ENCODE measurements around the gene SETD7. TPM values are rescaled to one million over a fixed set of nuclear protein-coding genes. Genes with fewer than 3 reads are reported as not detected.

Gene SETD7
- total RNA-seq, 4 donors from 2014 or later = 73.1 to 134 (median 113) TPM

DNA sequence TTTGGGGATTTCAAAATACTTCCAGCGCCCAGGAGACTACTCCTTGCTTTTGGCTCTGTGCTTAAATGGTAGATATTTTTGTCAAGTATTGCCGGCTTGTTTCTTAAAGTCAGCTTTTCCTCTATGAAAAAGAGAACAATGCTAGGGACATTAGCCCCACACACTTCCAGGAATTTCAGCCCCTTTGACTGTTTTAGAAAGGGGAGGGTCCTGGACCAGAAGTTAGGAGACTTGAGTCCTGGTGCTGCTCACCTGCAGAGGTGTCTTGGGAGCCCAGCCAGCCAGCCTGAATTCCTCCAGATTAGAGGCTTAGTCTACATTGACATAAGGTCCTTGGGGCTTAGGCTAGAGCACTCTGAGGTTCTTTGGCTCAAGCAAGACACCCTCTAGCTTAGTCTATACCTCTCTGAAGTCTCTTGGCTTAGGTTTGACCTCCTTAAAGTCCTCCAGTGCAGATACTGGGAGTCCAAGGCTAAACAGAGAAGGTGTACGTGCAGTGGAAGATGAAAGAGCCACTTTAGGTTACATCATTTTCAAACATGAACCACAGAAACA lies 1.6 kb upstream of the SETD7 start:
- no peaks in the 10 kb centered on the region for H3K9me3 ChIP-seq
- DNase-seq = no peak
- intact Hi-C loops (cut with DNase I; ENCODE audit: low total_unique reads) (loop anchor here (2.0 to 5.0 kb wide), 6 partner anchors 45 to 595 kb away; partner anchors contain the start of genes ELF2, MAML3 and NOCT), in situ Hi-C loops (cut with MboI; ENCODE audit: low sequenced_read_pairs in 4 of 4) (no loop called here)
- ATAC-seq = no peak
- no peaks in the 10 kb centered on the region for H3K36me3 ChIP-seq
- peak overlapping the region; percentile 96 to 99 (median 98) for H3K27ac ChIP-seq
- no peaks in the 10 kb centered on the region for H3K27me3 ChIP-seq
- H3K4me1 ChIP-seq = peaks cover 21 to 34% of the 10 kb centered on the region in 2 donors
- TF ChIP-seq POLR2A (IDR thresholded peaks at IDR 0.05) = no peak
- TF ChIP-seq, protein P1, sequence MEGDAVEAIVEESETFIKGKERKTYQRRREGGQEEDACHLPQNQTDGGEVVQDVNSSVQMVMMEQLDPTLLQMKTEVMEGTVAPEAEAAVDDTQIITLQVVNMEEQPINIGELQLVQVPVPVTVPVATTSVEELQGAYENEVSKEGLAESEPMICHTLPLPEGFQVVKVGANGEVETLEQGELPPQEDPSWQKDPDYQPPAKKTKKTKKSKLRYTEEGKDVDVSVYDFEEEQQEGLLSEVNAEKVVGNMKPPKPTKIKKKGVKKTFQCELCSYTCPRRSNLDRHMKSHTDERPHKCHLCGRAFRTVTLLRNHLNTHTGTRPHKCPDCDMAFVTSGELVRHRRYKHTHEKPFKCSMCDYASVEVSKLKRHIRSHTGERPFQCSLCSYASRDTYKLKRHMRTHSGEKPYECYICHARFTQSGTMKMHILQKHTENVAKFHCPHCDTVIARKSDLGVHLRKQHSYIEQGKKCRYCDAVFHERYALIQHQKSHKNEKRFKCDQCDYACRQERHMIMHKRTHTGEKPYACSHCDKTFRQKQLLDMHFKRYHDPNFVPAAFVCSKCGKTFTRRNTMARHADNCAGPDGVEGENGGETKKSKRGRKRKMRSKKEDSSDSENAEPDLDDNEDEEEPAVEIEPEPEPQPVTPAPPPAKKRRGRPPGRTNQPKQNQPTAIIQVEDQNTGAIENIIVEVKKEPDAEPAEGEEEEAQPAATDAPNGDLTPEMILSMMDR (IDR thresholded peaks at IDR 0.05 in 4 of 5, conservative IDR thresholded peaks at IDR 0.05 in 1 of 5) = no peak
- peak overlapping the region; percentile 65 to 98 (median 87) for H3K4me3 ChIP-seq

DNA sequence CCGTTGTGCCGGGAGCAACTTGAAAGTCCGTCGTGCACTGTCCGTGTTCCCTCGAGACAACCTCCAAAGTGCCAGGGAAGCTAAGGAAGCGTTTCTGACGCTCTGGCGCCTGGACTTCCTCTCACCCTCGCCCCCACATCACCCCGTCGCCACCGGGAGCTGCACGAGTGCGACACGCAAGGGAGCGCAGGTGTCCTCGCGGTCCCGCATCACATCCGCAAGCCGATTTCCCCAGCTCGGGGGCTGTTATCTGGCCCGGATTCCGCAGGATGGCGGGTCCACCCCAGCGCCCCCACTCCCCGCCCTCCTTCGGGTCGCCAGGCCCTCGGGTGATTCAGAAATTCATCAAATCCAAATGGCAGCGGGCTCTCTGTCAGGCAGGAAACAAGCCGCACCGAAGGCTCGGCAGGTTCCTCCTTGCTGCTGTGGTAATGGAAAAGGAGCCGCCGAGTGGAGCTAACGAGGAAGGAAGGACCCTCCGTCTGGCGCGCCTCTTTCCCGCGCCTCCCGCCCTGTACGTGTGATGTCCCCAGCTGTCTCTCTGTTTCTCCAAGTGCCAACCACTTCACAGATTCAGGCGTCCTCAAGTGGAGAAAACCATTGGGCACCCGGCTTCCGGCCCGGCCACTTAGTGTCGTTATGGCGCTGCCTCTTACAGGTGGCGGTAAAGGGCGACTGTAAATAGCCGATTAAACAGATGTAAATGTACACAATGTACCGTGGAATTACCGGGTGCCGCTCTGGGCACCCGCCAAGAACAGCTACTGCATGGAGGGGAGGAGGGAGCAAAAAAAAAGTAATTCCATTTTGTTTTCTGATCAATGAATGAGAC lies 921 bp upstream of the SETD7 start:
- Histone ChIP-seq H3K4me1 (peaks cover 28 to 40% of the 10 kb centered on the region in 2 donors), H3K36me3 (no peaks in the 10 kb centered on the region), H3K4me3 (peak overlapping the region; percentile 65 to 98 (median 87)), H3K27ac (peak overlapping the region; percentile 96 to 99 (median 98)), H3K9me3 (no peaks in the 10 kb centered on the region), H3K27me3 (no peaks in the 10 kb centered on the region)
- TF ChIP-seq, protein P1 (IDR thresholded peaks at IDR 0.05 in 4 of 5, conservative IDR thresholded peaks at IDR 0.05 in 1 of 5) = peak in 3 of 5 experiments; percentile 19 to 52 (median 43)
- TF ChIP-seq POLR2A (IDR thresholded peaks at IDR 0.05) = no peak
- intact Hi-C loops (cut with DNase I; ENCODE audit: low total_unique reads) (loop anchor here (2.0 to 5.0 kb wide), 6 partner anchors 45 to 595 kb away; partner anchors contain the start of genes ELF2, MAML3 and NOCT), in situ Hi-C loops (cut with MboI; ENCODE audit: low sequenced_read_pairs in 4 of 4) (no loop called here)
- DNase-seq = peak; percentile 58 to 71
- ATAC-seq = peak; percentile 31 to 34

DNA sequence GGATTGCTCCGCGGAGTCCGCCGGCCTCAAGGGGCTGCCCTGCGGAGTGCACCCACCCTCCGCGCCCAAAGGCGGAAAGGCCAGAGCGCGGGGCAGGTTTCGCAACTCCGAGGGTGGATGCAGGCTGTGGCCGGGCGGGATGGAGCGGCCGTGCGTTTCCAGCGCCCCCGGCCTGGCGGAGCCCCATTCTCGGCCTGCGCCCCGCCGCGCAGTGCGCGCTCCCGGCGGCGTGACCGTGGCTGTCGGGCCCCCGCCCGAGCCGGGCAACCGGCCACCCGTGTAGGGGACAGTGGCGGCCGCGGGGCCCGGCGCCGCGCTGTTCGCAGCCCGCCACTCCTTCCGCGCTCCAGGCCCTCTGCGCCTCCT lies 331 bp downstream of the SETD7 start:
- peaks cover 41 to 51% of the 10 kb centered on the region in 2 donors for H3K4me1 ChIP-seq
- intact Hi-C loops (cut with DNase I; ENCODE audit: low total_unique reads) = loop anchor here (1.0 to 5.0 kb wide), 8 partner anchors 22 to 597 kb away; partner anchors contain the start of genes ELF2, MAML3, NOCT and RAB33B

DNA sequence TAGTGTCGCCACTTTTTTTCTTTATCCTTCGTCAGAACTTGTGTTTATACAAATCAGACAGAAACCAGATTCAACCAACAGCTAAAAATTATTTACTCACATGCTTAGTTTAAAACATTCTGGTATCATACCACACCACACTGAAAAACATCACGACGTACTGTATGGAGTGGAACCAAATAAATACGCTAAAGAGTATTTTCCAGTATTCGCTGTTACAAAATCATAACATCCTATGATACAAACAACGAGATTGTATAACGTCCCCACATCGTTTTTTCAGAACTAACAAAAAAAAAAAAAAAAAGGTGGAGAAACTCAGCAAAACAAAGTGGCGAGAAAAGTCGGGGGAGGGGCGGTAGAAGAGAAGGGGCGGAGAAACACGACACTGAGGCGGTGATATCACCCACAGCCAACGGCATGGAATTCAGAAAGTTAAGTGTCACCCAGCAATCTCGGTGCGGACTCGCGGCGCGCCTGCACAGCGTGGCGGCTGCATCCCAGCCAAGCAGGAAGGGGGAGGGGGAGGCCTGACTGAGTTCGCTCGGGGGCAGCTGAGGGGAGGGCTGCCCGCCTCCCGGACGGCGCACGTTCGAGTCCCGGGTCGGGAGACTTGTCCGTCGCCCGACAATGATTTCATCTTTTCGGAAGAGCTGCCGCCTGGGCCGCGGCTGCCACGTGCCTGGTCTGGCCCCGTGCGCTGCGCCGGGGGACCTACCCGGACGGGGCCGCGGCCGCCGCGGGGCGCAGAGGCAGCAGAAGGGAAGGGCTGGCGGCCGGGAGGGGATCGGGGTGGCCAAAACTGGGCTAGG lies 920 bp downstream of the SETD7 start:
- TF ChIP-seq, protein P1 (IDR thresholded peaks at IDR 0.05 in 4 of 5, conservative IDR thresholded peaks at IDR 0.05 in 1 of 5) = peak in 1 of 5 experiments; percentile 7
- peak; percentile 56 to 78 for TF ChIP-seq POLR2A (IDR thresholded peaks at IDR 0.05)
- DNase-seq (peak; percentile 90 to 92), ATAC-seq (peak; percentile 67 to 71)
- Histone ChIP-seq H3K27me3 (no peaks in the 10 kb centered on the region), H3K27ac (peak overlapping the region; percentile 96 to 99 (median 98)), H3K4me3 (peak overlapping the region; percentile 65 to 98 (median 87)), H3K36me3 (no peaks in the 10 kb centered on the region), H3K4me1 (peaks cover 45 to 51% of the 10 kb centered on the region in 2 donors), H3K9me3 (no peaks in the 10 kb centered on the region)
- intact Hi-C loops (cut with DNase I; ENCODE audit: low total_unique reads) (loop anchor here (1.0 to 5.0 kb wide), 6 partner anchors 22 to 597 kb away; partner anchors contain the start of genes ELF2, MAML3 and RAB33B), in situ Hi-C loops (cut with MboI; ENCODE audit: low sequenced_read_pairs in 4 of 4) (no loop called here)

More for the DNA sequence above, 331 bp downstream of the SETD7 start:
- Histone ChIP-seq H3K36me3 (no peaks in the 10 kb centered on the region), H3K9me3 (no peaks in the 10 kb centered on the region), H3K27me3 (no peaks in the 10 kb centered on the region), H3K27ac (peak overlapping the region; percentile 96 to 99 (median 98)), H3K4me3 (peak overlapping the region; percentile 65 to 98 (median 87))
- in situ Hi-C loops (cut with MboI; ENCODE audit: low sequenced_read_pairs in 4 of 4) = no loop called here
- peak; percentile 17 to 49 for DNase-seq
- TF ChIP-seq, protein P1 (IDR thresholded peaks at IDR 0.05 in 4 of 5, conservative IDR thresholded peaks at IDR 0.05 in 1 of 5) = peak in 1 of 5 experiments; percentile 2
- TF ChIP-seq POLR2A (IDR thresholded peaks at IDR 0.05) = no peak
- ATAC-seq = peak; percentile 26 to 35

All from gastrocnemius medialis (tissue), 4 donors.